Activated CD4-positive, CD25-positive, alpha-beta regulatory T cell treated with anti-CD3 and anti-CD28 coated beads, Interleukin-2, amount 50 U/mL, for 24 hours (primary cell): Measurements from ENCODE around the gene UBE2A.
A peak's percentile ranks its signal among the peaks of the same experiment; 100 is the strongest.

Experiments
- ATAC-seq, 2 donors: fragments of 150-1000 bp; cut with Tn5 transposase; one replicate each; pipeline ENCODE4 v1.10.0; 2021; ENCODE audit warnings: mild to moderate bottlenecking in 1 of 2, moderate library complexity in 1 of 2

Gene UBE2A

GRCh38 chrX:119574394-119575266, at the start of gene UBE2A:
Gene UBE2A (plus strand): TSS chrX:119574563. CDS start chrX:119574712, 149 bp downstream.
- ATAC-seq, result peak; percentile 90 to 92

GRCh38 chrX:119529345-119530276, 44.8 kb upstream of the UBE2A start:
- no peak for ATAC-seq

GRCh38 chrX:119537487-119537886, 36.9 kb upstream of the UBE2A start:
- no peak for ATAC-seq

GRCh38 chrX:119539872-119540271, 34.5 kb upstream of the UBE2A start:
- ATAC-seq, result no peak

- ATAC-seq, result no peak
These were observed 33.2 kb upstream of the UBE2A start for GRCh38 chrX:119541188-119541587.

GRCh38 chrX:119549327-119550016, 24.9 kb upstream of the UBE2A start:
- ATAC-seq, result no peak

GRCh38 chrX:119552508-119552907, 21.9 kb upstream of the UBE2A start:
- ATAC-seq, result no peak

- ATAC-seq, result peak; percentile 98 to 99
These were observed 9.2 kb upstream of the UBE2A start, which contains the start of gene STEEP1 for GRCh38 chrX:119565107-119565663. Gene STEEP1 (minus strand): TSS chrX:119565409. CDS start chrX:119565355, 54 bp downstream.

- ATAC-seq, result no peak
These were observed 4.0 kb upstream of the UBE2A start for GRCh38 chrX:119570351-119570835.

- no peak for ATAC-seq
These were observed 1.1 kb upstream of the UBE2A start for GRCh38 chrX:119573222-119573621.

GRCh38 chrX:119573840-119574393, 446 bp upstream of the UBE2A start:
- peak in 1 of 2 donors; percentile 4 for ATAC-seq

- no peak for ATAC-seq
These were observed 5.1 kb downstream of the UBE2A start for GRCh38 chrX:119579414-119579813.

- ATAC-seq, result no peak
These were observed 9.2 kb downstream of the UBE2A start for GRCh38 chrX:119583431-119584059.

GRCh38 chrX:119589810-119590209, 15.4 kb downstream of the UBE2A start:
- no peak for ATAC-seq

GRCh38 chrX:119602701-119603255, 28.4 kb downstream of the UBE2A start:
- ATAC-seq, result no peak

- no peak for ATAC-seq
These were observed 30.6 kb downstream of the UBE2A start for GRCh38 chrX:119604766-119605463.

GRCh38 chrX:119605464-119606279, 31.3 kb downstream of the UBE2A start:
- ATAC-seq, result peak; percentile 65

- peak; percentile 80 to 83 for ATAC-seq
These were observed 32.1 kb downstream of the UBE2A start, which contains the start of gene NKRF for GRCh38 chrX:119606280-119607017. Gene NKRF (minus strand): TSS chrX:119606424.

GRCh38 chrX:119607018-119607389, 32.6 kb downstream of the UBE2A start:
- ATAC-seq, result no peak
